Stimulated activated memory B cell treated with anti-CD40 and anti-IgM and Interleukin-4, amounts not matched to agents 10 μg/mL and 1 μg/mL and 100 μg/mL, for 72 hours (primary cell): ENCODE data around the gene TTF1.
"Not testable (repeated sequence)": the region's sequence is repeated elsewhere in the genome, so short reads cannot be mapped to it uniquely, and the experiment has no call there.

Experiments used
- ATAC-seq: fragments of 150-1000 bp; cut with Tn5 transposase; 2 replicates; pipeline ENCODE4 v1.10.0; 2021
- H3K27ac Mint-ChIP-seq: one replicate; pipeline ENCODE4 v1.8.0; 2022; ENCODE audit warnings: mild to moderate bottlenecking, mixed read lengths
- H3K27me3 Mint-ChIP-seq: one replicate; pipeline ENCODE4 v1.8.0; 2022; ENCODE audit warnings: mixed read lengths
- H3K36me3 Mint-ChIP-seq: one replicate; pipeline ENCODE4 v1.8.0; 2022; ENCODE audit warnings: mixed read lengths
- H3K4me1 Mint-ChIP-seq: one replicate; pipeline ENCODE4 v1.8.0; 2022; ENCODE audit warnings: mixed read lengths
- H3K4me3 Mint-ChIP-seq: one replicate; pipeline ENCODE4 v1.8.0; 2022; ENCODE audit warnings: mild to moderate bottlenecking, moderate library complexity, mixed read lengths
- H3K9me3 Mint-ChIP-seq: one replicate; pipeline ENCODE4 v1.8.0; 2022; ENCODE audit warnings: mixed read lengths

TTF1 gene

GRCh38 chr9:132395560-132395959 is 11.1 kb downstream of the TTF1 start:
- Mint-ChIP-seq H3K27me3 (no peaks in the 10 kb centered on the region), H3K4me3 (no peak overlapping the region), H3K27ac (no peak overlapping the region), H3K4me1 (peaks cover 7% of the 10 kb centered on the region), H3K36me3 (peaks cover 55% of the 10 kb centered on the region), H3K9me3 (no peaks in the 10 kb centered on the region)
- no peak for ATAC-seq

GRCh38 chr9:132391449-132391848 is 15.2 kb downstream of the TTF1 start:
- Mint-ChIP-seq H3K9me3 (no peaks in the 10 kb centered on the region), H3K27me3 (no peaks in the 10 kb centered on the region), H3K27ac (no peak overlapping the region), H3K4me1 (no peaks in the 10 kb centered on the region), H3K4me3 (no peak overlapping the region), H3K36me3 (peaks cover 70% of the 10 kb centered on the region)
- ATAC-seq = no peak

- Mint-ChIP-seq H3K36me3 (peaks cover 70% of the 10 kb centered on the region), H3K27me3 (no peaks in the 10 kb centered on the region), H3K9me3 (no peaks in the 10 kb centered on the region), H3K27ac (no peak overlapping the region), H3K4me1 (no peaks in the 10 kb centered on the region), H3K4me3 (no peak overlapping the region)
- ATAC-seq = no peak
These were observed 15.7 kb downstream of the TTF1 start for GRCh38 chr9:132390966-132391365.

- Mint-ChIP-seq H3K4me1 (peaks cover 37% of the 10 kb centered on the region), H3K27ac (peak overlapping the region; percentile 94), H3K36me3 (peaks cover 70% of the 10 kb centered on the region), H3K27me3 (no peaks in the 10 kb centered on the region), H3K4me3 (no peak overlapping the region), H3K9me3 (no peaks in the 10 kb centered on the region)
- no peak for ATAC-seq
These were observed 19.5 kb downstream of the TTF1 start for GRCh38 chr9:132387133-132387532.

- peak overlapping the region; percentile 94 for H3K27ac Mint-ChIP-seq
- no peaks in the 10 kb centered on the region for H3K9me3 Mint-ChIP-seq
- ATAC-seq = peak; percentile 74
- peaks cover 53% of the 10 kb centered on the region for H3K4me1 Mint-ChIP-seq
- peaks cover 53% of the 10 kb centered on the region for H3K36me3 Mint-ChIP-seq
- H3K27me3 Mint-ChIP-seq = no peaks in the 10 kb centered on the region
- peak overlapping the region; percentile 66 for H3K4me3 Mint-ChIP-seq
These were observed 22.3 kb downstream of the TTF1 start for GRCh38 chr9:132384376-132384775.

- peak overlapping the region; percentile 66 for H3K4me3 Mint-ChIP-seq
- peak overlapping the region; percentile 94 for H3K27ac Mint-ChIP-seq
- H3K27me3 Mint-ChIP-seq = no peaks in the 10 kb centered on the region
- H3K36me3 Mint-ChIP-seq = peaks cover 47% of the 10 kb centered on the region
- peak; percentile 85 for ATAC-seq
- H3K9me3 Mint-ChIP-seq = no peaks in the 10 kb centered on the region
- peaks cover 53% of the 10 kb centered on the region for H3K4me1 Mint-ChIP-seq
These were observed 23.2 kb downstream of the TTF1 start for GRCh38 chr9:132383462-132383883.

- peaks cover 53% of the 10 kb centered on the region for H3K4me1 Mint-ChIP-seq
- H3K27me3 Mint-ChIP-seq = no peaks in the 10 kb centered on the region
- no peaks in the 10 kb centered on the region for H3K9me3 Mint-ChIP-seq
- H3K36me3 Mint-ChIP-seq = peaks cover 32% of the 10 kb centered on the region
- peak overlapping the region; percentile 75 for H3K4me3 Mint-ChIP-seq
- peak overlapping the region; percentile 94 for H3K27ac Mint-ChIP-seq
- ATAC-seq = peak; percentile 87
These were observed 24.6 kb downstream of the TTF1 start for GRCh38 chr9:132381966-132382541.

- not testable (repeated sequence) for H3K27me3 Mint-ChIP-seq, ATAC-seq, H3K27ac Mint-ChIP-seq, H3K9me3 Mint-ChIP-seq, H3K4me3 Mint-ChIP-seq
- Mint-ChIP-seq H3K36me3 (peaks cover 11% of the 10 kb centered on the region), H3K4me1 (peaks cover 46% of the 10 kb centered on the region)
These were observed 28.2 kb downstream of the TTF1 start for GRCh38 chr9:132378416-132378815.

GRCh38 chr9:132377769-132378168 is 28.9 kb downstream of the TTF1 start:
- not testable (repeated sequence) for ATAC-seq, H3K27me3 Mint-ChIP-seq, H3K9me3 Mint-ChIP-seq, H3K4me3 Mint-ChIP-seq, H3K27ac Mint-ChIP-seq
- Mint-ChIP-seq H3K36me3 (peaks cover 11% of the 10 kb centered on the region), H3K4me1 (peaks cover 46% of the 10 kb centered on the region)

GRCh38 chr9:132372177-132373095 is 34.2 kb downstream of the TTF1 start:
- Mint-ChIP-seq H3K27me3 (no peaks in the 10 kb centered on the region), H3K4me3 (peak overlapping the region; percentile 57)
- peak; percentile 25 for ATAC-seq

GRCh38 chr9:132370592-132370991 is 36.0 kb downstream of the TTF1 start:
- Mint-ChIP-seq H3K27me3 (no peaks in the 10 kb centered on the region), H3K36me3 (peaks cover 5% of the 10 kb centered on the region), H3K27ac (peak overlapping the region; percentile 65), H3K9me3 (no peaks in the 10 kb centered on the region), H3K4me3 (no peak overlapping the region), H3K4me1 (peaks cover 38% of the 10 kb centered on the region)
- ATAC-seq = no peak

More at GRCh38 chr9:132372177-132373095, 34.2 kb downstream of the TTF1 start:
- H3K4me1 Mint-ChIP-seq = peaks cover 38% of the 10 kb centered on the region
- no peaks in the 10 kb centered on the region for H3K9me3 Mint-ChIP-seq
- H3K36me3 Mint-ChIP-seq = peaks cover 5% of the 10 kb centered on the region
- peak overlapping the region; percentile 87 for H3K27ac Mint-ChIP-seq

GRCh38 chr9:132369421-132369820 is 37.2 kb downstream of the TTF1 start:
- no peaks in the 10 kb centered on the region for H3K36me3 Mint-ChIP-seq
- no peak overlapping the region for H3K4me3 Mint-ChIP-seq
- H3K27me3 Mint-ChIP-seq = no peaks in the 10 kb centered on the region
- H3K9me3 Mint-ChIP-seq = no peaks in the 10 kb centered on the region
- H3K27ac Mint-ChIP-seq = peak overlapping the region; percentile 25
- no peak for ATAC-seq
- peaks cover 31% of the 10 kb centered on the region for H3K4me1 Mint-ChIP-seq

- Mint-ChIP-seq H3K4me3 (no peak overlapping the region), H3K36me3 (no peaks in the 10 kb centered on the region), H3K9me3 (no peaks in the 10 kb centered on the region), H3K27ac (no peak overlapping the region), H3K4me1 (peaks cover 14% of the 10 kb centered on the region), H3K27me3 (no peaks in the 10 kb centered on the region)
- no peak for ATAC-seq
These were observed 38.9 kb downstream of the TTF1 start for GRCh38 chr9:132367613-132368313.

- no peak overlapping the region for H3K27ac Mint-ChIP-seq
- peaks cover 5% of the 10 kb centered on the region for H3K4me1 Mint-ChIP-seq
- no peaks in the 10 kb centered on the region for H3K36me3 Mint-ChIP-seq
- H3K9me3 Mint-ChIP-seq = no peaks in the 10 kb centered on the region
- no peaks in the 10 kb centered on the region for H3K27me3 Mint-ChIP-seq
- no peak overlapping the region for H3K4me3 Mint-ChIP-seq
- no peak for ATAC-seq
These were observed 40.2 kb downstream of the TTF1 start for GRCh38 chr9:132366481-132366880.

GRCh38 chr9:132365986-132366385 is 40.7 kb downstream of the TTF1 start:
- Mint-ChIP-seq H3K4me1 (peaks cover 5% of the 10 kb centered on the region), H3K9me3 (no peaks in the 10 kb centered on the region), H3K27me3 (no peaks in the 10 kb centered on the region), H3K36me3 (no peaks in the 10 kb centered on the region), H3K4me3 (no peak overlapping the region), H3K27ac (no peak overlapping the region)
- ATAC-seq = no peak
